ENCODE data around the gene MLX.

Gene MLX

GRCh38 chr17:42521036-42521435 is 45.9 kb upstream of the MLX start:
- Histone ChIP-seq H3K36me3 (ENCODE audit: insufficient read depth, low read length) (no peaks in the 10 kb centered on the region), H4K20me1 (ENCODE audit: insufficient read depth, low read length, poor library complexity, severe bottlenecking) (no peaks in the 10 kb centered on the region), H3K4me2 (ENCODE audit: low read depth, low read length, poor library complexity, severe bottlenecking) (no peak overlapping the region), H3K79me2 (ENCODE audit: insufficient read depth, low read length) (no peaks in the 10 kb centered on the region), H3K4me3 (ENCODE audit: low read length, poor library complexity, severe bottlenecking) (no peak overlapping the region), H3F3A (ENCODE audit: low read depth) (no peaks in the 10 kb centered on the region), H3K27me3 (ENCODE audit: insufficient read depth, low read length, poor library complexity, severe bottlenecking) (no peaks in the 10 kb centered on the region), H3K9me3 (ENCODE audit: insufficient read depth, low read depth, low read length) (no peaks in the 10 kb centered on the region), H3K9me2 (replicated peaks; ENCODE audit: low read depth, low read length) (no peaks in the 10 kb centered on the region), H3K4me1 (ENCODE audit: insufficient read depth, low read length, poor library complexity, severe bottlenecking) (peaks cover 35% of the 10 kb centered on the region), H3K9ac (ENCODE audit: low read depth, low read length, poor library complexity, severe bottlenecking) (no peak overlapping the region), H2AFZ (ENCODE audit: low read length) (no peak overlapping the region)
- TF ChIP-seq EZH2phosphoT487 (IDR thresholded peaks at IDR 0.05; ENCODE audit: borderline replicate concordance) (no peak), CTCF (conservative IDR thresholded peaks at IDR 0.05; ENCODE audit: low read length) (no peak)

- Histone ChIP-seq H3K4me2 (ENCODE audit: low read depth, low read length, poor library complexity, severe bottlenecking) (no peak overlapping the region), H3K4me1 (ENCODE audit: insufficient read depth, low read length, poor library complexity, severe bottlenecking) (peaks cover 28% of the 10 kb centered on the region), H3F3A (ENCODE audit: low read depth) (no peaks in the 10 kb centered on the region), H3K27me3 (ENCODE audit: insufficient read depth, low read length, poor library complexity, severe bottlenecking) (no peaks in the 10 kb centered on the region), H3K9me2 (replicated peaks; ENCODE audit: low read depth, low read length) (no peaks in the 10 kb centered on the region), H4K20me1 (ENCODE audit: insufficient read depth, low read length, poor library complexity, severe bottlenecking) (no peaks in the 10 kb centered on the region), H3K36me3 (ENCODE audit: insufficient read depth, low read length) (no peaks in the 10 kb centered on the region), H3K79me2 (ENCODE audit: insufficient read depth, low read length) (no peaks in the 10 kb centered on the region), H3K9ac (ENCODE audit: low read depth, low read length, poor library complexity, severe bottlenecking) (no peak overlapping the region), H2AFZ (ENCODE audit: low read length) (no peak overlapping the region), H3K9me3 (ENCODE audit: insufficient read depth, low read depth, low read length) (no peaks in the 10 kb centered on the region), H3K4me3 (ENCODE audit: low read length, poor library complexity, severe bottlenecking) (no peak overlapping the region)
- TF ChIP-seq CTCF (conservative IDR thresholded peaks at IDR 0.05; ENCODE audit: low read length) (no peak), EZH2phosphoT487 (IDR thresholded peaks at IDR 0.05; ENCODE audit: borderline replicate concordance) (no peak)
Observed at GRCh38 chr17:42521666-42522262, 45.1 kb upstream of the MLX start.

GRCh38 chr17:42522263-42522790 is 44.6 kb upstream of the MLX start:
- no peaks in the 10 kb centered on the region for H4K20me1 ChIP-seq (ENCODE audit: insufficient read depth, low read length, poor library complexity, severe bottlenecking)
- H3K79me2 ChIP-seq (ENCODE audit: insufficient read depth, low read length), result no peaks in the 10 kb centered on the region
- no peak overlapping the region for H3K4me2 ChIP-seq (ENCODE audit: low read depth, low read length, poor library complexity, severe bottlenecking)
- no peaks in the 10 kb centered on the region for H3K27me3 ChIP-seq (ENCODE audit: insufficient read depth, low read length, poor library complexity, severe bottlenecking)
- no peaks in the 10 kb centered on the region for H3F3A ChIP-seq (ENCODE audit: low read depth)
- H2AFZ ChIP-seq (ENCODE audit: low read length), result no peak overlapping the region
- TF ChIP-seq EZH2phosphoT487 (IDR thresholded peaks at IDR 0.05; ENCODE audit: borderline replicate concordance) (no peak), CTCF (conservative IDR thresholded peaks at IDR 0.05; ENCODE audit: low read length) (no peak)
- H3K9ac ChIP-seq (ENCODE audit: low read depth, low read length, poor library complexity, severe bottlenecking), result no peak overlapping the region
- no peaks in the 10 kb centered on the region for H3K9me3 ChIP-seq (ENCODE audit: insufficient read depth, low read depth, low read length)
- H3K4me3 ChIP-seq (ENCODE audit: low read length, poor library complexity, severe bottlenecking), result no peak overlapping the region
- no peaks in the 10 kb centered on the region for H3K36me3 ChIP-seq (ENCODE audit: insufficient read depth, low read length)
- no peaks in the 10 kb centered on the region for H3K9me2 ChIP-seq (replicated peaks; ENCODE audit: low read depth, low read length)
- H3K4me1 ChIP-seq (ENCODE audit: insufficient read depth, low read length, poor library complexity, severe bottlenecking), result peaks cover 26% of the 10 kb centered on the region
